Measurements from ENCODE around the gene RBFOX1.

RBFOX1 gene

GRCh38 chr16:7334801-7335560 lies 2.3 kb downstream of the RBFOX1 start:
- DNase-seq (ENCODE audit: low read depth in 2 of 2), result no peak

GRCh38 chr16:7335991-7336634 lies 3.5 kb downstream of the RBFOX1 start:
- no peak for DNase-seq (ENCODE audit: low read depth in 2 of 2)

GRCh38 chr16:7336742-7337141 lies 4.1 kb downstream of the RBFOX1 start:
- DNase-seq (ENCODE audit: low read depth in 2 of 2), result no peak

GRCh38 chr16:7338826-7339225 lies 6.2 kb downstream of the RBFOX1 start:
- no peak for DNase-seq (ENCODE audit: low read depth in 2 of 2)

GRCh38 chr16:7339700-7340099 lies 7.1 kb downstream of the RBFOX1 start:
- no peak for DNase-seq (ENCODE audit: low read depth in 2 of 2)

- DNase-seq (ENCODE audit: low read depth in 2 of 2), result no peak
These were observed 8.3 kb downstream of the RBFOX1 start for GRCh38 chr16:7340938-7341337.

GRCh38 chr16:7342598-7342997 lies 10.0 kb downstream of the RBFOX1 start:
- no peak for DNase-seq (ENCODE audit: low read depth in 2 of 2)

- no peak for DNase-seq (ENCODE audit: low read depth in 2 of 2)
These were observed 10.6 kb downstream of the RBFOX1 start for GRCh38 chr16:7343243-7343642.

GRCh38 chr16:7344830-7345780 lies 12.5 kb downstream of the RBFOX1 start:
- DNase-seq (ENCODE audit: low read depth in 2 of 2), result no peak

- no peak for DNase-seq (ENCODE audit: low read depth in 2 of 2)
These were observed 18.2 kb downstream of the RBFOX1 start for GRCh38 chr16:7350806-7351205.

- DNase-seq (ENCODE audit: low read depth in 2 of 2), result no peak
These were observed 19.2 kb downstream of the RBFOX1 start for GRCh38 chr16:7351610-7352510.

GRCh38 chr16:7355758-7356157 lies 23.1 kb downstream of the RBFOX1 start:
- no peak for DNase-seq (ENCODE audit: low read depth in 2 of 2)

- DNase-seq (ENCODE audit: low read depth in 2 of 2), result no peak
These were observed 28.9 kb downstream of the RBFOX1 start for GRCh38 chr16:7361416-7362129.

- DNase-seq (ENCODE audit: low read depth in 2 of 2), result no peak
These were observed 29.6 kb downstream of the RBFOX1 start for GRCh38 chr16:7362231-7362630.

GRCh38 chr16:7363422-7364417 lies 31.1 kb downstream of the RBFOX1 start:
- no peak for DNase-seq (ENCODE audit: low read depth in 2 of 2)

GRCh38 chr16:7366041-7366440 lies 33.4 kb downstream of the RBFOX1 start:
- DNase-seq (ENCODE audit: low read depth in 2 of 2), result no peak

- no peak for DNase-seq (ENCODE audit: low read depth in 2 of 2)
These were observed 34.6 kb downstream of the RBFOX1 start for GRCh38 chr16:7366993-7367880.

- DNase-seq (ENCODE audit: low read depth in 2 of 2), result no peak
These were observed 36.6 kb downstream of the RBFOX1 start for GRCh38 chr16:7369204-7369603.
